Measurements from ENCODE around the gene RHOF. TPM values are rescaled to one million over a fixed set of nuclear protein-coding genes. Genes with fewer than 3 reads are reported as not detected.

The RHOF gene
- total and polyA plus RNA-seq, 2 of the 13 experiments (the other 11 are each of a cell fraction or from before 2014, with no cell fraction given) = 14.6 to 32.2 TPM

- TF ChIP-seq, protein P1, sequence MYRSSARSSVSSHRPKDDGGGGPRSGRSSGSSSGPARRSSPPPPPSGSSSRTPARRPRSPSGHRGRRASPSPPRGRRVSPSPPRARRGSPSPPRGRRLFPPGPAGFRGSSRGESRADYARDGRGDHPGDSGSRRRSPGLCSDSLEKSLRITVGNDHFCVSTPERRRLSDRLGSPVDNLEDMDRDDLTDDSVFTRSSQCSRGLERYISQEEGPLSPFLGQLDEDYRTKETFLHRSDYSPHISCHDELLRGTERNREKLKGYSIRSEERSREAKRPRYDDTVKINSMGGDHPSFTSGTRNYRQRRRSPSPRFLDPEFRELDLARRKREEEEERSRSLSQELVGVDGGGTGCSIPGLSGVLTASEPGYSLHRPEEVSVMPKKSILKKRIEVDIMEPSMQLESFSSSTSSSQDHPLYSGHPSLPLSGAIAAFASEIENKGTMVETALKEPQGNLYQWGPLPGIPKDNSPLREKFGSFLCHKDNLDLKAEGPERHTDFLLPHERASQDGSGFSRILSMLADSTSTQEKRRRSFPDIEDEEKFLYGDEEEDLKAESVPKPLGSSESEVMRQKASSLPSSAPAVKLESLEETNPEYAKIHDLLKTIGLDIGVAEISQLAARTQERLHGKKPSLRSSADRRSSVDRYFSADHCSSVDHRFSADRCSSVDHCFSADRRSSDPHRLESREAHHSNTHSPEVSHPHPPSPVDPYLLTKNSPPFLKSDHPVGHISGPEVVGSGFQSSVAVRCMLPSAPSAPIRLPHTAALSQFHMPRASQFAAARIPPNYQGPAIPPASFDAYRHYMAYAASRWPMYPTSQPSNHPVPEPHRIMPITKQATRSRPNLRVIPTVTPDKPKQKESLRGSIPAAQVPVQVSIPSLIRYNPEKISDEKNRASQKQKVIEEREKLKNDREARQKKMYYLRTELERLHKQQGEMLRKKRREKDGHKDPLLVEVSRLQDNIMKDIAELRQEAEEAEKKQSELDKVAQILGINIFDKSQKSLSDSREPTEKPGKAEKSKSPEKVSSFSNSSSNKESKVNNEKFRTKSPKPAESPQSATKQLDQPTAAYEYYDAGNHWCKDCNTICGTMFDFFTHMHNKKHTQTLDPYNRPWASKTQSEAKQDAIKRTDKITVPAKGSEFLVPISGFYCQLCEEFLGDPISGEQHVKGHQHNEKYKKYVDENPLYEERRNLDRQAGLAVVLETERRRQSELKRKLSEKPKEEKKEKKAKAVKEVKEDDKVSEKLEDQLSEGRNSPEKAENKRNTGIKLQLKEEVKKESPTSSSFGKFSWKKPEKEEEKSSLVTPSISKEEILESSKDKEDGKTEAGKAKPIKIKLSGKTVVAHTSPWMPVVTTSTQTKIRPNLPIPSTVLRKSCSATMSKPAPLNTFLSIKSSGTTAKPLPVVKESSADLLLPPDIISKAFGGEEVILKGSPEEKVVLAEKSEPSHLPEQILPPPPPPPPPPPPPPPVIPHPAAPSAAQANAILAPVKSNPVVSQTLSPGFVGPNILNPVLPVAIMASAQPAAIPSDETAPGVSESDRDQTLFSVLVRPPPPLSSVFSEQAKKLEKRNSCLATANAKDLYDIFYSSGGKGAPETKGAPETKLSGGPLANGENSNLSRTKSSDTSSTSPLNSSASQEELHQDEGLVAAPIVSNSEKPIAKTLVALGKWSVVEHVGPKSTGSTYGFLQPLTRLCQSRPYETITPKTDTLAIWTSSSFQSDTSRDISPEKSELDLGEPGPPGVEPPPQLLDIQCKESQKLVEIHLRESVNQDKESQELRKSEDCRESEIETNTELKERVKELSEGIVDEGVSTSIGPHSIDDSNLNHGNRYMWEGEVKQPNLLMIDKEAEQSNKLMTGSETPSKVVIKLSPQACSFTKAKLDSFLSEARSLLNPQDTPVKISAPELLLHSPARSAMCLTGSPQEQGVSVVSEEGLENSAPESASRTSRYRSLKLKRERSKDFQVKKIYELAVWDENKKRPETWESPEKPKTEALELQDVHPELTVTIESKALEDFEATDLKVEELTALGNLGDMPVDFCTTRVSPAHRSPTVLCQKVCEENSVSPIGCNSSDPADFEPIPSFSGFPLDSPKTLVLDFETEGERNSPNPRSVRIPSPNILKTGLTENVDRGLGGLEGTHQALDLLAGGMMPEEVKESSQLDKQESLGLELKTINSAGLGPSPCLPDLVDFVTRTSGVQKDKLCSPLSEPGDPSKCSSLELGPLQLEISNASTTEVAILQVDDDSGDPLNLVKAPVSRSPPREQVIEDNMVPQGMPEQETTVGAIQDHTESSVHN (CRISPR knock-in tag; IDR thresholded peaks at IDR 0.05) = no peak
- TF ChIP-seq RFX1 (IDR thresholded peaks at IDR 0.05) (no peak), ZNF562 (CRISPR knock-in tag; IDR thresholded peaks at IDR 0.05; ENCODE audit: borderline replicate concordance) (no peak), ZBTB7A (CRISPR knock-in tag; IDR thresholded peaks at IDR 0.05) (no peak), ARNT2 (CRISPR knock-in tag; IDR thresholded peaks at IDR 0.05; ENCODE audit: low read depth) (peak; percentile 23; the same call in 1 of the 2 replicates), ZNF224 (CRISPR knock-in tag; IDR thresholded peaks at IDR 0.05) (no peak), ZNF556 (CRISPR knock-in tag; IDR thresholded peaks at IDR 0.05; ENCODE audit: borderline replicate concordance) (0 out of 2 replicates have a peak, but pooled peaks have one; percentile 67), GATAD1 (CRISPR knock-in tag; IDR thresholded peaks at IDR 0.05) (no peak; the same call in 1 of the 2 replicates), NFE2L2 (IDR thresholded peaks at IDR 0.05; ENCODE audit: low read length) (no peak), MBD4 (IDR thresholded peaks at IDR 0.05; ENCODE audit: borderline replicate concordance, low read length) (no peak), KLF6 (CRISPR knock-in tag; IDR thresholded peaks at IDR 0.05) (peak; percentile 66; the same call in 1 of the 2 replicates), ZHX1 (CRISPR knock-in tag; IDR thresholded peaks at IDR 0.05; ENCODE audit: low read depth) (no peak), ZSCAN22 (CRISPR knock-in tag; IDR thresholded peaks at IDR 0.05) (no peak), ZNF883 (CRISPR knock-in tag; IDR thresholded peaks at IDR 0.05; ENCODE audit: not compliant biosample characterization) (peak; percentile 7)
- TF ChIP-seq, protein P2, sequence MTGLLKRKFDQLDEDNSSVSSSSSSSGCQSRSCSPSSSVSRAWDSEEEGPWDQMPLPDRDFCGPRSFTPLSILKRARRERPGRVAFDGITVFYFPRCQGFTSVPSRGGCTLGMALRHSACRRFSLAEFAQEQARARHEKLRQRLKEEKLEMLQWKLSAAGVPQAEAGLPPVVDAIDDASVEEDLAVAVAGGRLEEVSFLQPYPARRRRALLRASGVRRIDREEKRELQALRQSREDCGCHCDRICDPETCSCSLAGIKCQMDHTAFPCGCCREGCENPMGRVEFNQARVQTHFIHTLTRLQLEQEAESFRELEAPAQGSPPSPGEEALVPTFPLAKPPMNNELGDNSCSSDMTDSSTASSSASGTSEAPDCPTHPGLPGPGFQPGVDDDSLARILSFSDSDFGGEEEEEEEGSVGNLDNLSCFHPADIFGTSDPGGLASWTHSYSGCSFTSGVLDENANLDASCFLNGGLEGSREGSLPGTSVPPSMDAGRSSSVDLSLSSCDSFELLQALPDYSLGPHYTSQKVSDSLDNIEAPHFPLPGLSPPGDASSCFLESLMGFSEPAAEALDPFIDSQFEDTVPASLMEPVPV (CRISPR knock-in tag; IDR thresholded peaks at IDR 0.05) = 0 out of 2 replicates have a peak, but pooled peaks have one; percentile 75
Measured at GRCh38 chr12:121802843-121803698, 9.6 kb upstream of the RHOF start (continued).

Measured in HepG2 (cell line).